ENCODE data around the gene KCNMA1. TPM values are rescaled to one million over a fixed set of nuclear protein-coding genes. Genes with fewer than 3 reads are reported as not detected.

The KCNMA1 gene
- total and polyA plus RNA-seq, 8 donors = 2.8 to 21.1 (median 4.3) TPM

GRCh38 chr10:77210645-77211044 lies 427.0 kb downstream of the KCNMA1 start:
- no peak overlapping the region for H3K4me3 ChIP-seq
- H3K36me3 ChIP-seq = no peaks in the 10 kb centered on the region
- H3K4me1 ChIP-seq = no peaks in the 10 kb centered on the region
- H3K27ac ChIP-seq = no peak overlapping the region
- no peak for TF ChIP-seq CTCF (IDR thresholded peaks at IDR 0.05)
- H3K27me3 ChIP-seq = peaks cover 0 to 6% of the 10 kb centered on the region in 2 donors
- no peaks in the 10 kb centered on the region for H3K9me3 ChIP-seq
- ATAC-seq (no peak), DNase-seq (no peak)
- intact Hi-C loops (cut with DNase I) = no loop called here

- ATAC-seq (no peak), DNase-seq (no peak)
- TF ChIP-seq CTCF (IDR thresholded peaks at IDR 0.05) = no peak
- Histone ChIP-seq H3K27me3 (peaks cover 0 to 14% of the 10 kb centered on the region in 2 donors), H3K4me3 (no peak overlapping the region), H3K4me1 (no peaks in the 10 kb centered on the region), H3K36me3 (no peaks in the 10 kb centered on the region), H3K9me3 (peaks cover 0 to 2% of the 10 kb centered on the region in 2 donors), H3K27ac (no peak overlapping the region)
- intact Hi-C loops (cut with DNase I) = no loop called here
Measured at GRCh38 chr10:77208684-77209256, 428.8 kb downstream of the KCNMA1 start.

DNA sequence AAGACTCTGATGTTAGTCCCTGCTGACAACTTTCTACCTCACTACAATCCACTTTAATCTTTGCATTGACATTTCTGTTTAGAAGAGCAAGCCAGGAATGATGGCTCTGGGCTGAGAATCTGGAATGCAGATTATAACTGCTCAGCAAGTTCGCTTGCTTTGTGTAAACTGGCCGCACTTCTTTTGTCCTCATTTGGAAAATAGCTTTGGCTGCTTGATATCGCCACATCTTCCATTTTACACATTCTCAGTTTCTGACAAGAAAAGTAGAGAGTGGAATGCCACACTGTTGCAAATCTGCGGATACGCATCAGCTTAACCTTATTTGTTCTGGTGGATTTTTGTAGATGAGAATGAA lies 429.8 kb downstream of the KCNMA1 start:
- Histone ChIP-seq H3K4me1 (no peaks in the 10 kb centered on the region), H3K4me3 (no peak overlapping the region), H3K27ac (no peak overlapping the region), H3K9me3 (peaks cover 0 to 2% of the 10 kb centered on the region in 2 donors), H3K27me3 (peaks cover 0 to 14% of the 10 kb centered on the region in 2 donors), H3K36me3 (no peaks in the 10 kb centered on the region)
- no peak for TF ChIP-seq CTCF (IDR thresholded peaks at IDR 0.05)
- intact Hi-C loops (cut with DNase I) = no loop called here
- DNase-seq = no peak
- ATAC-seq = no peak

DNA sequence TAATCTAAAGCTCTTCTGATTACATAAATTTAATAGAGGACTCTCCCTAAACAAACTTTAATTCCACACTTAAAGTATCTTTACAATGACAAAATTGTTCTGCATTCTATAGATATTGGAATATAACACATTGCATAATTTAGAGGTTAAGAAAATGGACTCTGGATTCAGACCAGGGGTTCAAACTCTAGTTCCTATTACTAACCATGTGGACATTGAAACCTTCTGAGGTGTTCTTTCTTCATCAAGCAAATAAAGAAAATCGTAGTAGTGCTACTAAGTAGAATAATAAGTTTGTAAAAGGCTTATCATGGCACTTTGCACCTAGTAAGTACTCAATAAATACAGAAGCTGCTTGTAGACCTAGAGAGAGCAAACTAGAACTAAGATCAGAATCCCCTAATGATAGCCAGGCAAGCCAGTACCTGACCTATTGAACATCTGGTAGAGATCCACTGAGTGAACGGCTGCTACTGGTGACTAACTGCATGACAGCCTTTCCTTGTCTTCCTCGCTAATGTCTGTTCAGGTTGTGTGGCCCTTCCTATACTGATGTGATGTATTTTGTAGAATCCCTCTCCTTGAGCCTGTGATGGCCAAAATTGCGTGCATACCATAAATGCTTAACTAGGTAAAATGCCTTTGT lies 430.3 kb downstream of the KCNMA1 start:
- DNase-seq = no peak
- H3K9me3 ChIP-seq = peaks cover 0 to 2% of the 10 kb centered on the region in 2 donors
- no peaks in the 10 kb centered on the region for H3K4me1 ChIP-seq
- H3K36me3 ChIP-seq = no peaks in the 10 kb centered on the region
- intact Hi-C loops (cut with DNase I) = no loop called here
- ATAC-seq = no peak
- peaks cover 0 to 14% of the 10 kb centered on the region in 2 donors for H3K27me3 ChIP-seq
- H3K4me3 ChIP-seq = no peak overlapping the region
- no peak for TF ChIP-seq CTCF (IDR thresholded peaks at IDR 0.05)
- no peak overlapping the region for H3K27ac ChIP-seq

DNA sequence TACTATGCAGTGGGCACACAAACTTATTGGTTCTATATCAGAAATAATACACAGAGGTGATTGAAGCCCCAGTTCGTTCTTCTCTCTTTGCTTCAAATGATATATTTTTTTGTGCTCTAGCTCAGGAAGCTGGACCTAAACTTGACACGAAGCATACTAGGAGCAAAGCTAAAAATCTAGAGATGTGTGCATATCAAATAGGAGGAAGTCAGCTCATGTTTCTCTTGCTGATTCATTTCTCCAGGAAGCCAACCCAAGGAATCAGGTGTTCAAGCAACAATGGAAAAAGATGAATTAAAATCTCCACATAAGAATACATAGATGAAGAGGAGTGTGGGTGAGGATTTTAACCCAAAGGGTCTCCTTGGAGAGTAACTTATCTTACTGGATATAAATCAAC lies 432.5 kb downstream of the KCNMA1 start:
- Histone ChIP-seq H3K36me3 (no peaks in the 10 kb centered on the region), H3K4me1 (no peaks in the 10 kb centered on the region), H3K27ac (no peak overlapping the region), H3K27me3 (peaks cover 0 to 14% of the 10 kb centered on the region in 2 donors), H3K4me3 (no peak overlapping the region), H3K9me3 (peaks cover 0 to 2% of the 10 kb centered on the region in 2 donors)
- no peak for ATAC-seq
- DNase-seq = no peak
- intact Hi-C loops (cut with DNase I) = no loop called here
- no peak for TF ChIP-seq CTCF (IDR thresholded peaks at IDR 0.05)

Measured in left lung (tissue), 10 donors.